HG03342 (cell line): ENCODE results near the gene GNPTG.
"Not testable (repeated sequence)": the region's sequence is repeated elsewhere in the genome, so short reads cannot be mapped to it uniquely, and the experiment has no call there.

Source experiments
- ATAC-seq: cut with Tn5 transposase; IDR thresholded peaks from one replicate; pipeline ENCODE4 v1.9.1; 2021; ENCODE audit warnings: mild to moderate bottlenecking, moderate library complexity; ENCODE audit not compliant: unreplicated experiment

Gene GNPTG

DNA sequence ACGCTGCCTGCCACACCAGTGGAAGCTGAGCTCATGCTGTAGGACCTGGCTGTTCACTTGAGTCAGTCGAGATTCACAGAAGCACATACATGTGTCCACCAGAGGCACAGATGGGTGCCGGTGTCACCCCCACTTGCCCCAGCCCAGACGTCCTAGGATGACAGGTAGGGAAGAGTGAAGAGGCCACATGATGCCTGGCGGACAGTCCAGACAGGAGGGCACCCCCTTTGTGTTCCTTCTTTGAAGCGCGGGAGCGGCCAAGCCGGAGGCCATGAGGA is 33.5 kb upstream of the GNPTG start:
- ATAC-seq: no peak

DNA sequence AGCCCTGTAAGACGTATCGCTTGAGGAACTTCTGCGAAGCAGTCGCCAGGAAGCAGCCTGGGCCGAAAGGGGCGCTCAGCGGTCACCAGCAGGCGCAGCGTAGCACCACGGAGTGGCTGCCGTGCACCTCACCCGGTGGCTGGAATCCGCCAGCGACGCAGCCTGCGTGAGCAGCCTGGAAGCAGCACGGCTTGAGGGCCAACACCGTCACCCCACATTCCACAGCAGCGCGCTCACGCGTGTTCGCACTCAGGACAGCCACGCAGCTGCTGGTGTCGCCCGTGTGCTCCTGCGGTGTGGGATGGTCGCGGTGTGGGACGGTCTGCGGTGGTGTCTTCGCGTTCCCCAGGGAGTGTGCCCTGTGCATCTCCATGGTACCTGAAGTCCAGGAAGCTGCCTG is 32.7 kb upstream of the GNPTG start:
- no peak for ATAC-seq

DNA sequence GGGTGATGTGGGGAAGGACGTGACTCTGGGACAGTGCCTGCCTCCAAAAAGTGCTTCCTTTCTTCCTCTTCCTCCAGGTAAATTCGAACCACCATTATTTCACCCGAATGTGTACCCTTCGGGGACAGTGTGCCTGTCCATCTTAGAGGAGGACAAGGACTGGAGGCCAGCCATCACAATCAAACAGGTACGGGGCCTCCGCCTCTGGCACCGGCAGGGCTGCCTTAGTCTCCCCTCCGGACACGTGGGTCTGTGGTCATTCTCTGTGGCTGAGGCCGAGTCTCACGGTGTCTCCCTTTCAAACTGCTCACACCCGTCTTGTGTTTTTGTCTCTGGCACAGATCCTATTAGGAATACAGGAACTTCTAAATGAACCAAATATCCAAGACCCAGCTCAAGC is 31.6 kb upstream of the GNPTG start:
- ATAC-seq: no peak

DNA sequence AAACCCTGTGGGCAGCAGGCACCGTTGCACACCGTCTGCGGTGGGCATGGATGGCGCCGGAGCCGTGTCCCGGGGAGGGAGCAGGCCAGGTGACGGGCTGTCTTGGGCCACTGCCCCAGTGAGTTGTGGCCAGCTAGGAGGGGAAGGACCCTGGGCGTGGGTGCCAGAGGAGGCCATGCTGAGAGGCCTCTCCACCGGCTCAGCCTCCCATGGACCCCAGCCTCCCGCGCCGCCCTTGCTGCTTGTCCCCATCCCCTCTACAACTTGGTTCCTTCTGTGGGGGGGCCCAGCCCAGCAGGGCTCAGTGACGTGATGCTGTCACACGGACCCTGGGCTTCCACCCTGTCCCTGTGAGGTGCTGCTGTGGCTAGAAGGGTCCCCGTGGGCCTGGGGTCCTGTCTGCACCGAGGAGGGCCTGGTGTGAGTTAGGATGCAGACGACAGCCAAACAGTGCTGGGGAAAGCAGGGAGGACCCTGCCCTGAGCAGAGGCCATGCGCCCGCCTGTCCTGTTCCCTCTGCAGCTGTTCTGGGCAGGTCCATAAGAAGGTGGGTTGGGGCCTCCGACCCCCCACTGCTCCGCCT is 31.0 kb upstream of the GNPTG start:
- ATAC-seq: no peak

DNA sequence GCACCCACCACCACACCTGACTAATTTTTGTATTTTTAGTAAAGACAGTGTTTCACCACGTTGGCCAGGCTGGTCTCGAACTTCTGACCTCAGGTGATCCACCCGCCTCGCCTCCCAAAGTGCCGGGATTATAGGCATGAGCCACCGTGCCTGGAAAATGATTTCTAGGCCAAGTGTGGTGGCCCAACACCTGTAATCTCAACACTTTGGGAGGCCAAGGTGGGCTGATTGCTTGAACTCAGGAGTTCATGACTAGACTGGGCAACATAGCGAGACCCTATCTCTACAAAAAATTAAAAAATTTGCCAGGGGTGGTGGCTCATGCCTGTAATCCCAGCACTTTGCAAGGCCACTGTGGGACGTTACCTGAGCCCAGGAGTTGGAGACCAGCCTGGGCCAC is 29.3 kb upstream of the GNPTG start:
- no peak for ATAC-seq

DNA sequence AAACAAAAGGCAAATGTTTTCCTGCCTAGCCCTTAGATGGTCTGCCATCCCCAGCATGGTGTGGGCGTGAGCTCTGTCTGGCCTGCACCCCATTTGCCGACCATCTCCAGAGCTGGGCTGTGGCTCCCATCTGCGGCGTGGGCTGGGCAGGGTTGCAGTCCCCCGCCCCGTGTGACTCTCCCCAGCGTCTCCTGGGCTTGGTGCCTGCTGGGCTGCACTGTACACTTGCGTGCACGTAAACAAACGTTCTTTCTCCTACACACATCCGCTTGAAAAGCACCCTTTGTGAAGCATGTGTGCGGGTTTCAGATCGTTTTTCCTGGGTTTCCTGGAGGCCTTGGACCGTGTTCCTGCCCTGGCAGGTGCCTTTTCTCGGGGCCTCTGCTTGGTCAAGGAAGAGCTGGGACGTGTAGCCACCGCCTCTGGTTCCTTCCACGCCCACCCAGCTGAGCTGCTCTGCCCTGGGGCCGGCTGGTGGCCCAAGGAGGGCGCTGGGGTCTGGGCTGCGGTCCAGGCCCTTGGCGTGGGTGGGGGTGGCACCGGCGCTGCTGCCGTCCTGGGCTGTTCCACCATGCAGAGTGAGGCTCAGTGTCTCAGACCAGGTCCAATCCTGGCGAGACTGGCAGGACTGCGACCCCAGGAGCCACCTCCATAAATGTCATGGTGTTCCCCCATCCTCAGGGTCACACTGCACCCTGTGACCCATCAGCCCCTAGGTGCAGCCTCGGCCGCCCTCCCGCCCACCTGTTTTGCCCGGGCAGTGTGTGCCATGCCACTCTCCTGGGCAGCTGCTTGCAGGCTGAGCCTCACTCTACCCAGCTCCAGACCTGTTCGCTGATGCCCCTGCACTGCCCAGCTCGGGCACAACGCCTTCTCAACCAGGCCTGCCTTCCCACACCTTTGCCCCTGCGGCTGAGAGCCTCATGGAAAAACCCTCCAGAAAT is 28.2 kb upstream of the GNPTG start:
- no peak for ATAC-seq

DNA sequence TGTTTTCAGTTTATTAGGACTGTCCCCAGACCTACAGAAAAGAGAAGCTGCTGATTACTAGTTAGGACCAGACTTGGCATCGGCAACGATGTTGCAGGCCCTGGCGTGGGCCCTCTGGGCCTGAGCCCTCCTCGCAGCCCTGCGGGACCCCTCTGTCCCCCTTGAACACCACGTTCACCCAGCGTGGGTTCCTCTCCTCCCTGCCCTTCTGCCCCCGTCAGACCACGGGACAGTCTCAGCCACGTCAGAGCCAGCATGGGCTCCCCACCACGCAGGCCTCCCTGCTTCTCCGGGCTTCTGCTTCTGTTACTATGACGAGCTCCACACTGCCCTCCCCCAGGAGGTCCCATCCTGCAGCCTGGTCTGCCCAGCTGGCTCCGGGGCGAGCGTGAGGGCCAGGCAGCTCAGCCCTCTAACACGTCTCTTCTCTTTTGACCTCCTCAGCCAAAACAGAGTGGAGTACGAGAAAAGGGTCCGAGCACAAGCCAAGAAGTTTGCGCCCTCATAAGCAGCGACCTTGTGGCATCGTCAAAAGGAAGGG is 27.4 kb upstream of the GNPTG start:
- ATAC-seq: no peak

DNA sequence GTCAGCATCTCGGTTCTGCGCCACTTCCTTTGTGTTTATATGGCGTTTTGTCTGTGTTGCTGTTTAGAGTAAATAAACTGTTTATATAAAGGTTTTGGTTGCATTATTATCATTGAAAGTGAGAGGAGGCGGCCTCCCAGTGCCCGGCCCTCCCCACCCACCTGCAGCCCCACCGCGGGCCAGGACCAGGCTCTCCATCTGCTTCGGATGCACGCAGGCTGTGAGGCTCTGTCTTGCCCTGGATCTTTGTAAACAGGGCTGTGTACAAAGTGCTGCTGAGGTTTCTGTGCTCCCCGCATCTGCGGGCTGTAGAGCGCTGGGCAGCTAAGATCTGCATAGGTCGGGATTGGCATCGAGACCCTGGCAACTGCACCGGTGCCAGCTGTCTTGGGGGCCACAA is 26.5 kb upstream of the GNPTG start:
- no peak for ATAC-seq

DNA sequence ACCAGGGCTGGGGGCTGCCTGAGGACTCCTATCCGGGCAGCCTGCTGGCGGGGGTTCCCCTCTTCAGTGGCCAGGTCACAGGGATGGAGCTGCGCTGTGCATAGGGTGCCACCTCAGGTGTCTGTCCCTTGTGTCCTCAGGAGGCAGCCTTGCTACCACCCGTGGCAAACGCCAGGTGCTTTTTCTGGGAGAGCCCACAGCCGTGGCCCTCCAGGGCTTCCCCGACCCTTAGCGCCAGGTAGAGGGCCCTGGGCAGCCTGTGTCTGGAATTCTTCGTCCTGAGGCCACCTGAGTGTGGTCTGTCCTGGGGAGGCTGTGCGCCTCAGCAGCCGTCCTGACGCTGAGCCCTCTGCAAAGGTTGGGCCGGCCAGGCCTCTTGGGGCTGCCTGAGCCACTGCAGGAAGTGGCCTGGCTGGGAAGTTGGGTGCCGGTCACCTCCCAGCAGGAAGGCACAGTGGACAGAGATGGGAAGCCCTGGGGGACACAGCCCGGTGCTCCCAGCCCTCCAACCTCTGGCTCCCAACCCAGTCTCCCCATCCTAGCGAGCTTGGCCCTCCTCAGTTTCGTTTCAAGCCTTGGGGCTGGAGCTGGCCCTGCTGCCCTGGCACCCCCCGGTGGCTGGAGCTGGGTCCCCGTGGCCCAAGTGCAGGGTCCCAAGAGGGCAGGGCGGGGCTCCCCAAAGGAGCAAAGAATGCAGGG is 25.9 kb upstream of the GNPTG start:
- no peak for ATAC-seq

DNA sequence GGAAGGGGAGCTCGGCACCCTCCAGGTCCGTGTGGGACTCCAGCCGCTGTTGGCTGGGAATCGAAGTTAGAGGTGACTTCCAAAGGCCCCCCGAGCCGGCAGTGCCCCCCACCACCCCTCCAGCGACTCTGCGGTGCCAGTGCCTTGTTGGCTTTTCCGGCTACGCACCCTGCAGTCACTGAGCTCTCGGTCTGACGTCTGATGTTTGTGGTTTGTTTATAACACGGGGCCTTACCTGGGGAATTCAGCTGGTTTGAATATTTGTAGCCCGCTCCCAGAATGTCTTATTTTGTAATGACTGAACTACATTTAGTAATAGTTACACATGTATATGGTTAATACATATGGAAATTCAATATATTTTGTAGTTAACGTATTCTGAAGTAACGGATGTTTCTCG is 25.3 kb upstream of the GNPTG start:
- ATAC-seq: no peak

DNA sequence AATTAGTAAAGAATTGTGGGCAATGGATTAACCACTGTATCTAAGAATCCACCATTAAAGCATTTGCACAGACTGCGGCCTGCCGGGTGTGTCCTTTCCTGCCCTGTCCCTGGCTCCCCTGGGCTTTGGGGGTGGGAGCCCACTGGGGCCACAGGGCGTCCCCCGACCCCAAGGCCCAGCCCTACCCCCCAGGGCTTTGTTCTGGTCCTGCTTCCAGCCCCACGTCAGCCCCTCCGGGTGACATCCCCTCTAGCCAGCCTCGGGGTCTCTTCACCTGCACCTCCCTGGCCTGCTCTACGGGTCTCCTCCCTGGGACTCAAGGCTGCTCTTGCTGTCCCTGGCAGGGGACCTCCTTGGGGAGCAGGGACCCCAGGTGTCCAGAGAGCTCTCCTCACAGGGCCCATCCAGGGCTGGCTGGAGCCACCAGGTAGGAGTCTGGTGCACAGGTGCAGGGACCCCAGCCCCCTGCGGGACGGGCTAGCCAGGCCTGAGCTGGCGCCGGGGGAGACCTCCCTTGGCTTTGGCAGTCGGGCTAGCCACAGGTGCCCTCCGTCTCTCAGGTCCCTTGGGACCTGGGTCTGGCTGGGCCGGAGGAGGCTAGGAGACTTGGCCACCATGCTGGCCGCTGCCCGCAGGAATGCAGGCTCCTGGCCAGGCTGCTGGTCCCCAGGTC is 24.6 kb upstream of the GNPTG start:
- no peak for ATAC-seq

DNA sequence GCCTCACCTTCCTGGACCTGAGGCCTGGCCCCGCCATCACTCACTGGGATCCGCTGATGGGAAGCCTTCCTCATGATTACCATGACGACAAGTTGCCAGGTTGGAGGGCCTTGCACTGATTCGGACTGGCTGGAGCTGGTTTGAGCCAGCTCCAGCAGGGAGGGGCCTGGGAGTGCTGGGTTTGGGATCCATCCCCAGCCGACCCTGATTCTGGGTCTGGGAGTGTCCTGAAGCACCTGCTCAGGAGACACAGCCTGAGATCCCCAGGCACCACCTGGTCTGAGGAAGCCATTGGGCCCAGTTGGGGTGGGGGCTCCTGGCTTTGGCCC is 24.1 kb upstream of the GNPTG start:
- no peak for ATAC-seq

DNA sequence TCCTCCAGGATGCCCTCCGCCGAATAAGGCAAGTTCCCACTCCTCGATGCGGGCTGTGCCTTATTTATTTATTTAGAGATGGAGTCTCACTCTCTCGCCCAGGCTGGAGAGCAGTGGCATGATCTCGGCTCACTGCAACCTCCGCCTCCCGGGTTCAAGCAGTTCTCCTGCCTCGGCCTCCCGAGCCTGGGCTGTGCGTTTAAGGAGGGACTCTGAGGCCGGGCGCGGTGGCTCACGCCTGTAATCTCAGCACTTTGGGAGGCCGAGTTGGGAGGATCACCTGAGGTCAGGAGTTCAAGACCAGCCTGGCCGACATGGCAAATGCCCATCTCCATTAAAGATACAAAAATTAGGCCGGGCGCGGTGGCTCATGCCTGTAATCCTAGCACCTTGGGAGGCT is 23.6 kb upstream of the GNPTG start:
- not testable (repeated sequence) for ATAC-seq

DNA sequence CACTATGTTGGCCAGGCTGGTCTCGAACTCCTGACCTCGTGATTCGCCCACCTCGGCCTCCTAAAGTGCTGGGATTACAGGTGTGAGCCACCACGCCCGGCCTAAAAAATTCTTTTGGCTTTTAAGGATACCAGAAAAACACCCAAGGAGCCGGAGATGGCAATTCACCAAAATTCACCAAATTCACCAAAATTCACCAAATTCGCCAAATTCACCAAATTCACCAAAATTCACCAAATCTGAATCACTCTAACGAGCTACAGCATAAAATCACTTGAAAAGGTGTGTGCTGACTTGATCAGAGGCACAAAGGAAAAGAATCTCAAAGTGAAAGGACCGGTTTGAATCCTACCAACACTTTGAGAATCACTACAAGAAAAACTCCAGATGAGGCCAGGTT is 22.8 kb upstream of the GNPTG start:
- not testable (repeated sequence) for ATAC-seq

DNA sequence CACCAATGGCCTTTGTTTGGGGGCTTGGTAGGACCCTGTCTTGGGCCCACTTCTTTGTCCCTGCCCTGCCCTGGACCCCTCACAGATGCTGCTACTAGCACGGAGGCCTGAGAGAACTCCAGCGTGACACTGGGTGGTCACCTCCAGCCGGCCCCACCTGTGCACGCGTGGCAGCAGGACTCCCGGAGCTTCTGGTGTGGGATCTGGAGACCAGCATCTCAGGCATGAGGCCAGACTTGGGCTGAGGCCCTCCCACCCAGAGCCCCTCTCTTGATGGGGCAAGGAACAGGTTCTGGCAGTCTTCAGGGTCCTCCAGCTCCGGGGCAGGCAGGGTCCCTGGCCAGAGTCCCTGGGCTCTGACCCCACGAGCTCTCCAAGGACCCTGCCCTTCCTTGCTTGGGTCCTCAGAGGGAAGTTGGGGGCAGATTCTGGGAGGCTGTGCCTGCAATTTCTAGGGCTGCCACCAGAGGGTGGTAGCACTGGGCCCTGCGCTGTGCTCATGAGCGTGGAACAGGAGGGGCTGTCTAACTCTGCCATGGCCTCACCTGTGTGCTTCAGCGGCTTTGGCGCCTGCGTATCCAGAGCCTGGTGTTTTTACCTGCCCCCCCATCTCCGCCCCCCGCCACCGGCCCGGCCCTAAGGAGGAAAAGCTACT is 21.3 kb upstream of the GNPTG start:
- ATAC-seq: no peak

DNA sequence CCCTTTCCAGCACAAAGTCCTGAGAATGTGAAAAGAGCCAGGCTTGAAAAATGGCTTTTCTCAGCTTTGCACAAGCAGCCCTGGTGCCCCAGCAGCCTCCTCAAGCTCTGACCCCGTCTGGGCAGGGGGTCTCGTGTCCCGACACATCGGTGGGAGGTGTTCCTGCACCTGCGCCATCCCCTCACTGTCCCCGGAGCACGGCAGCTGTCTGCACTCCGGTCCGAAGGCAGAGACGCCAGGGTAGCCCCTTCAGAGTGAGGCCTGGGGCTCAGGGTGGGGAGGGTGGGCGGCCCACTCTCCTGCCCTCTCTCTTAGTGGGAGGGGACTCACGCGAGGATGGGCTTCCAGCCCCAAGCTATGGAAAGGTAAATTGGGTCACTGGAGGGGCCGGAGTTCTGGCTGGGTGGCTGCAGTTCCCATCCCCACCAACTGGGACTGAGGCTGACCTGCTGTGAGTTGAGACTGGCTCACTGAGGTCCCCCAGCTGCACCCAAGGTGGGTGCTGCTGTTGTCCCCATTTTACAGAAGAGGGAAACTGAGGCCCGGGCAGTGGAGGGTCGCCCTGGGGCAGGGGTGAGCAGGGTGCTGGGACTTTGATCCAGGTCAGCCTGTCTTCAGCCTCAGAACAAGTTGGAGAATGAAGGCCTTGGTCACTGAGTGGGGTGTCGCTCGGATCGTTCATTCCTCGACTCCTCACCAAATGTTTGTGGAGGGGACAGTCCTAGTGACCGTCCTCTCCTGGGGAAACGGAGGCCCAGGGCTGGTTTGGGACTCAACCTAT is 20.6 kb upstream of the GNPTG start:
- peak; percentile 6 for ATAC-seq

DNA sequence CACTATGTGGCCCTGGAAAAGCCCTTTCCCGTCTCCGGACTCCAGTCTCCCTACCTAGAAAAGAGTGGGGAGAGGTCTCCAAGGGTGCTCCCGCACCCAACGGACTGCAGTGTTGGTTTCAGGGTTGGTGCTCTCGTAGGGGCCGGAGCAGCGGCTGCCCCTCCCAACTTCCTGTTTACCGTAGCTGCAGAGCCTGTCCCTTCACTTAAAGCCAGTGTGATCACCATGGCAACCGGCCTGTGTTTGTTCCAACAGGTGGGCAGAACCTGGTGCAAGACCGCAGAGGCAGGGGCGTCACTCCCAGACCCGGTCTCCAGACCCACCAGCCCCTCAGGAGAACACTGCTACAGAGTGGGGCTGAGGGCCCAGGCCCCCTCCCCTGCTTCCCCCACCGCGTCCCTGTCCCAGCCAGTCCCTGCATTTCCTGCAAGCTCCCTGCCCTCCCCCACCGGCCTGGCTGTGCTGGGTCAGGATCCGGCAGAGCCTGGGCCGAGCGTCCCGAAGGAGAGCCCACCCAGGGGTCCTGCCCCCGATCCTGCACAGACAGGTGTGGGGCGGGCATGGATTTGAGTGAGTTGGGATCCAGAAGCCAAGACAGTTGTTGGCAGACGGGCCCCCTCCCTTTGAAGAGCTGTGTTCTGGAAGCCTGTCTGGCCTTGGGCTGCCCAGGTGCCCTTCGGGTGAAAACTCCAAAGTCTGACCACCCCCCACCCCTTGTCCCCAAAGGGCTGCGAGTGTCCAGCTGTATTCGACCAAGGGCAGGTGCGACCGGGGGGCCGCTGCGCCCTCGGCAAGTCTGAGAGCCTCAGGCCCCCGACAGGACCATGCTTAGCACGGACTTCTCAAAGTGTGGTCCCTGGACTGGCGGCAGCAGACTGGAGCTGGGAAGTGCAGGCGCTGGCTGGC is 19.8 kb upstream of the GNPTG start:
- ATAC-seq: peak; percentile 49

DNA sequence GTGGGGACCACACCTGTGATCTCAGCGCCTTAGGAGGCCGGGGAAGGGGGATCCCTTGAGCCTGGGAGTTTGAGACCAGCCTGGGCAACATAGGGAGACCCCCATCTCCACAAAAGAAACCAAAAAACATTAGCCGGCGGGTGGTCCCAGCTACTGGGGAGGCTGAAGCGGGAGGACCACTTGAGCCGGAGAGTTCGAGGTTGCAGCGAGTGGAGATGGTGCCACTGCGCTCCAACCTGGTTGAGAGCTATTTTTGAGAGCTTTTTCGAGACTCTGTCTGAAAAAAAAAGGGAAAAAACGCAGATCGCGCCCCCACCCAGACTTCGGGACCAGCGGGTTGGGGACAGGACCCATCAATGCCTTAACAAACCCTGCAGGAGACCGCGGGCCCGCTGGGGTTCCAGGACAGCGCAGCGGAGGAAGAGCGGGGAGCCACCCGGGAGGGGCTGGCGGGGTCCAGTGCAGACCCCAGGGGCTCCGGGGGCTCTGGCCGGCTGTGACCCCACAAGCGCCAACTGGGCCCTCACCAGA is 19.0 kb upstream of the GNPTG start:
- ATAC-seq: no peak
